Activated T-cell treated with anti-CD3 and anti-CD28 coated beads, Interleukin-2, amount 50 U/mL, for 4 hours (primary cell): ENCODE data around the gene EIPR1. TPM values are rescaled to one million over a fixed set of nuclear protein-coding genes. Genes with fewer than 3 reads are reported as not detected.

Experiments used
- ATAC-seq, 2 donors: fragments of 200-7000 bp; cut with Tn5 transposase; one replicate each; pipeline ENCODE4 v1.10.0; 2021
- DNase-seq: peaks from one replicate; pipeline ENCODE4 v3.0.0-alpha.2; 2020
- H3K27me3 Mint-ChIP-seq: one replicate; pipeline ENCODE4 v1.8.0; 2021; ENCODE audit warnings: low read depth, mixed read lengths
- H3K36me3 Mint-ChIP-seq: one replicate; pipeline ENCODE4 v1.8.0; 2022; ENCODE audit warnings: mixed read lengths; ENCODE audit not compliant: insufficient read depth
- H3K4me1 Mint-ChIP-seq: one replicate; pipeline ENCODE4 v1.8.0; 2021; ENCODE audit warnings: low read depth, mixed read lengths
- H3K4me3 Mint-ChIP-seq: one replicate; pipeline ENCODE4 v1.8.0; 2021; ENCODE audit warnings: mild to moderate bottlenecking, moderate library complexity, mixed read lengths
- H3K9me3 Mint-ChIP-seq: one replicate; pipeline ENCODE4 v1.8.0; 2021; ENCODE audit warnings: mixed read lengths
- total RNA-seq, 3 donors: library from RNA; stranded (reverse); gene quantifications; one replicate each; pipeline ENCODE4 v1.2.1, GENCODE V29; 2021

Gene EIPR1
- 10 to 100 TPM; 36.3 to 39.5 (median 37.2) TPM for total RNA-seq

- H3K36me3 Mint-ChIP-seq = peaks cover 8% of the 10 kb centered on the region
Measured at GRCh38 chr2:3377612-3378432, at the start of gene EIPR1. Gene EIPR1, minus strand, starts transcription at chr2:3377818. Its CDS starts 129 bp downstream, at chr2:3377689.

GRCh38 chr2:3427272-3427671, 49.7 kb upstream of the EIPR1 start:
- Mint-ChIP-seq H3K36me3 (peaks cover 49% of the 10 kb centered on the region), H3K4me1 (peaks cover 2% of the 10 kb centered on the region), H3K27me3 (no peaks in the 10 kb centered on the region), H3K4me3 (no peak overlapping the region), H3K9me3 (no peaks in the 10 kb centered on the region)
- no peak for DNase-seq
- no peak for ATAC-seq

More at GRCh38 chr2:3377612-3378432, at the start of gene EIPR1:
- Mint-ChIP-seq H3K27me3 (no peaks in the 10 kb centered on the region), H3K9me3 (no peaks in the 10 kb centered on the region), H3K4me3 (peak within 1 kb of the TSS; percentile 97), H3K4me1 (peaks cover 38% of the 10 kb centered on the region)
- DNase-seq (peak; percentile 92), ATAC-seq (peak; percentile 80 to 84)

GRCh38 chr2:3426615-3427014, 49.0 kb upstream of the EIPR1 start:
- H3K4me3 Mint-ChIP-seq = no peak overlapping the region
- no peak for DNase-seq
- H3K9me3 Mint-ChIP-seq = no peaks in the 10 kb centered on the region
- H3K27me3 Mint-ChIP-seq = no peaks in the 10 kb centered on the region
- no peak for ATAC-seq
- peaks cover 44% of the 10 kb centered on the region for H3K36me3 Mint-ChIP-seq
- peaks cover 2% of the 10 kb centered on the region for H3K4me1 Mint-ChIP-seq

- Mint-ChIP-seq H3K4me3 (no peak overlapping the region), H3K4me1 (peaks cover 2% of the 10 kb centered on the region), H3K36me3 (peaks cover 41% of the 10 kb centered on the region), H3K27me3 (no peaks in the 10 kb centered on the region), H3K9me3 (no peaks in the 10 kb centered on the region)
- no peak for DNase-seq
- ATAC-seq = no peak
Measured at GRCh38 chr2:3424171-3424795, 46.7 kb upstream of the EIPR1 start.

- peak; percentile 75 for DNase-seq
- ATAC-seq = peak; percentile 73 to 77
- H3K36me3 Mint-ChIP-seq = peaks cover 36% of the 10 kb centered on the region
- no peak overlapping the region for H3K4me3 Mint-ChIP-seq
- H3K27me3 Mint-ChIP-seq = no peaks in the 10 kb centered on the region
- peaks cover 2% of the 10 kb centered on the region for H3K4me1 Mint-ChIP-seq
- no peaks in the 10 kb centered on the region for H3K9me3 Mint-ChIP-seq
Measured at GRCh38 chr2:3423492-3424170, 46.0 kb upstream of the EIPR1 start.

- ATAC-seq (no peak), DNase-seq (no peak)
- Mint-ChIP-seq H3K9me3 (no peaks in the 10 kb centered on the region), H3K36me3 (peaks cover 29% of the 10 kb centered on the region), H3K27me3 (no peaks in the 10 kb centered on the region), H3K4me1 (peaks cover 2% of the 10 kb centered on the region), H3K4me3 (no peak overlapping the region)
Measured at GRCh38 chr2:3422161-3422779, 44.7 kb upstream of the EIPR1 start.

GRCh38 chr2:3421580-3421979, 44.0 kb upstream of the EIPR1 start:
- DNase-seq (no peak), ATAC-seq (no peak)
- Mint-ChIP-seq H3K9me3 (no peaks in the 10 kb centered on the region), H3K27me3 (no peaks in the 10 kb centered on the region), H3K4me3 (no peak overlapping the region), H3K4me1 (peaks cover 2% of the 10 kb centered on the region), H3K36me3 (peaks cover 27% of the 10 kb centered on the region)

GRCh38 chr2:3420769-3421397, 43.3 kb upstream of the EIPR1 start:
- DNase-seq = no peak
- ATAC-seq = no peak
- Mint-ChIP-seq H3K4me1 (peaks cover 2% of the 10 kb centered on the region), H3K4me3 (no peak overlapping the region), H3K36me3 (peaks cover 28% of the 10 kb centered on the region), H3K9me3 (no peaks in the 10 kb centered on the region), H3K27me3 (no peaks in the 10 kb centered on the region)

- DNase-seq (no peak), ATAC-seq (no peak)
- Mint-ChIP-seq H3K4me1 (peaks cover 2% of the 10 kb centered on the region), H3K36me3 (peaks cover 25% of the 10 kb centered on the region), H3K9me3 (no peaks in the 10 kb centered on the region), H3K4me3 (no peak overlapping the region), H3K27me3 (no peaks in the 10 kb centered on the region)
Measured at GRCh38 chr2:3420076-3420768, 42.6 kb upstream of the EIPR1 start.

GRCh38 chr2:3418766-3419404, 41.3 kb upstream of the EIPR1 start:
- Mint-ChIP-seq H3K27me3 (no peaks in the 10 kb centered on the region), H3K4me3 (no peak overlapping the region), H3K36me3 (peaks cover 24% of the 10 kb centered on the region), H3K9me3 (no peaks in the 10 kb centered on the region), H3K4me1 (peaks cover 2% of the 10 kb centered on the region)
- no peak for DNase-seq
- ATAC-seq = no peak

- ATAC-seq = no peak
- H3K4me3 Mint-ChIP-seq = no peak overlapping the region
- no peak for DNase-seq
- peaks cover 21% of the 10 kb centered on the region for H3K36me3 Mint-ChIP-seq
- no peaks in the 10 kb centered on the region for H3K27me3 Mint-ChIP-seq
- H3K4me1 Mint-ChIP-seq = peaks cover 9% of the 10 kb centered on the region
- H3K9me3 Mint-ChIP-seq = no peaks in the 10 kb centered on the region
Measured at GRCh38 chr2:3414133-3414860, 36.7 kb upstream of the EIPR1 start.

- no peak for ATAC-seq
Measured at GRCh38 chr2:3413697-3414096, 36.1 kb upstream of the EIPR1 start.

GRCh38 chr2:3411103-3411502, 33.5 kb upstream of the EIPR1 start:
- no peak for DNase-seq
- Mint-ChIP-seq H3K27me3 (no peaks in the 10 kb centered on the region), H3K4me3 (no peak overlapping the region), H3K4me1 (peaks cover 11% of the 10 kb centered on the region), H3K9me3 (no peaks in the 10 kb centered on the region), H3K36me3 (peaks cover 27% of the 10 kb centered on the region)
- no peak for ATAC-seq

More at GRCh38 chr2:3413697-3414096, 36.1 kb upstream of the EIPR1 start:
- H3K9me3 Mint-ChIP-seq = no peaks in the 10 kb centered on the region
- peaks cover 21% of the 10 kb centered on the region for H3K36me3 Mint-ChIP-seq
- H3K4me3 Mint-ChIP-seq = no peak overlapping the region
- no peaks in the 10 kb centered on the region for H3K27me3 Mint-ChIP-seq
- peaks cover 9% of the 10 kb centered on the region for H3K4me1 Mint-ChIP-seq
- DNase-seq = no peak
